WERI-Rb-1 (cell line): ENCODE data around the gene ILKAP.

Experiments
- DNase-seq: peaks from one replicate; pipeline ENCODE4 v3.0.0-alpha.2; 2020
- H3K27ac ChIP-seq: fragments of 250-450 bp; sonication (Bioruptor Pico); 2 replicates; pipeline ENCODE4 v1.5.1; 2020; ENCODE audit warnings: mild to moderate bottlenecking, moderate library complexity
- H3K27me3 ChIP-seq: fragments of 250-450 bp; sonication (Bioruptor Pico); 2 replicates; pipeline ENCODE4 v1.5.1; 2021; ENCODE audit warnings: mild to moderate bottlenecking, low read depth, moderate library complexity; ENCODE audit not compliant: insufficient read depth, severe bottlenecking
- H3K36me3 ChIP-seq: fragments of 250-450 bp; sonication (Bioruptor Pico); 2 replicates; pipeline ENCODE4 v1.5.1; 2020; ENCODE audit warnings: mild to moderate bottlenecking, moderate library complexity
- H3K4me3 ChIP-seq: 2 replicates; pipeline ENCODE4 v1.5.1; 2011; ENCODE audit warnings: low read depth, mild to moderate bottlenecking, control low read depth, low read length
- H3K9me3 ChIP-seq: fragments of 250-450 bp; sonication (Bioruptor Pico); 2 replicates; pipeline ENCODE4 v1.5.1; 2021; ENCODE audit warnings: mild to moderate bottlenecking, moderate library complexity; ENCODE audit not compliant: severe bottlenecking
- CTCF ChIP-seq: IDR thresholded peaks from 2 replicates; pipeline ENCODE4 v1.5.1; 2011; ENCODE audit warnings: low read depth, mild to moderate bottlenecking, control low read depth, inconsistent platforms, low read length

Gene ILKAP

GRCh38 chr2:238144262-238144661 lies 59.2 kb downstream of the ILKAP start:
- no peaks in the 10 kb centered on the region for H3K9me3 ChIP-seq

GRCh38 chr2:238143239-238143951 lies 60.1 kb downstream of the ILKAP start:
- no peak for TF ChIP-seq CTCF
- Histone ChIP-seq H3K27ac (no peak overlapping the region), H3K4me3 (no peak overlapping the region), H3K9me3 (no peaks in the 10 kb centered on the region), H3K36me3 (no peaks in the 10 kb centered on the region), H3K27me3 (no peaks in the 10 kb centered on the region)
- no peak for DNase-seq

More at GRCh38 chr2:238144262-238144661, 59.2 kb downstream of the ILKAP start:
- no peaks in the 10 kb centered on the region for H3K27me3 ChIP-seq
- H3K27ac ChIP-seq = no peak overlapping the region
- H3K4me3 ChIP-seq = no peak overlapping the region
- DNase-seq = no peak
- no peak for TF ChIP-seq CTCF
- H3K36me3 ChIP-seq = no peaks in the 10 kb centered on the region

DNA sequence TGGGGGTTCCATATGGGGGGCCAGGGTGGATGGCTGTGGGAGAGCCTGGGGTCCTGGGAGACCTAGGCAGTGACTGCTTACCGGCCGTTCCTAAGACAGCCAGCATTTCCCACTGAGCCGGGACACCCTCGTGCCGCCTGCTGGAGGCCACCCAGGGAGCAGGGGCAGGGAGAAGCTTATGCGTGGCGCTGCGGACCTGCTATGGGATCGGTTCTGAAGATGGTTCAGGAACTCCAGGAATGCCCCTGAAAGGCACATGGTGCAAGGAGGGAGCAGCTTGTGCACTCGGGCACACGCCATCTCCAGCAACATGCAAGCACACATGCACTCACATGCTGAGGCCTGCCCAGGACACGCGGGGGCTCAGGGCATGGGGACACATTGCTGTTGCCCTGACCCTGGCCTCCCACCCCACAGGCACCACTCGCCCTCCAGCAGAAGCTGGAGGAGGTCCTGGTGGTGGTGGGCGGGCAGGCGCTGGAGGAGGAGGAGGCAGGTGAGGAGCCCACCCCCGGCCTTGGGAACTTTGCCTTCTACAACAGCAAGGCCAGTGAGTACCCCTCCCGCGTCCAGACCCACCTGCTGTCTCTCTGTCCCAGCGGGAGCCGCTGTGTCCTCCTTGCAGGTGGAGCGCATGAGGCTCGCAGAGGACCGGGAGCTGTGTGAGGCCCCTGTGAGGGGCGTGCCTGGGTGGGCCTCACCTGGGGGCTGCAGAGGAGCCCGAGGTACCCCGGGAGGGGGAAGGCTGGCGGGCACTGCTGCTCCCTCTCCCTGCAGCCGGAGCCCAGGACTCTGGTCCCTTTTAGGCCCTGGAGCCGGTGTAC lies 60.9 kb downstream of the ILKAP start:
- H3K36me3 ChIP-seq = no peaks in the 10 kb centered on the region
- no peak for TF ChIP-seq CTCF
- H3K4me3 ChIP-seq = no peak overlapping the region
- no peaks in the 10 kb centered on the region for H3K27me3 ChIP-seq
- no peak for DNase-seq
- H3K27ac ChIP-seq = no peak overlapping the region
- H3K9me3 ChIP-seq = no peaks in the 10 kb centered on the region

DNA sequence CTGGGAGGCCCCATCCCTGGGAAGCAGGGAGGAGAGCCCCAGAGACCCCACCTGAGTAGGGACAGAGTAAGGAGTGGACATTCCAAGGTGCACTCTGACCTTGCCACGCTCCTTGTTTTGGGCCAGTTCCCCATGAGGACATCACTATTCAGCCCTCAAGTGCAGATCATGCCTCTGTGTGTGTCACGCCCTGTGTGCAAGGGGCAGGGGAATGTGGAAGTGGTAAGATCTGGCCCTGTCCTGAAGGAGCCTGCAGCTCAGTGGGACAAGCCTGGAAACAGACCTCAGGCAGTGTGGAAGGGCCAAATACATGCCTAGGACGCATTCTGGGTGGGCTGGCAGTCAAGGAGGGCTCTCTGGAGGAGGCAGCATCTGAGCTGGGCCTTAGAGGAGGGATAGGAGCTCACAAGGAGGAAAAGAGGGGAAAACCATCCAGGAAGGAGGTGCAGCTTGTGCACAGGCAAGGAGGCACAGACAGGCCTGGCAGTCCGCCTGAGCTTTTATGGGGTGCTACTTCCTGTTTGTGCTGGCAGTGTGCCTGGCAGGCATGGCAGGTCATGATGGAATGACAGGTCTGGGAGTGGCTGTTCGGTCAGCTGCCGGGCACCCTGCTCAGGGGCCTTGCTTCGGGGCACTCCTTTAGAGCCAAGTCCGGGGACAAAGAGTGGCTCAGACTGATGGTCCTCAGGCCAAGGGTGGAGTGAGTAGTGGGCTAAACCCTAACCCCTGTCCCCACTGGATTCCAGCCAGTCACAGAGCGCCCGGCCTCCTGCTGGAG lies 61.8 kb downstream of the ILKAP start:
- no peaks in the 10 kb centered on the region for H3K27me3 ChIP-seq
- H3K4me3 ChIP-seq = no peak overlapping the region
- DNase-seq = no peak
- no peak for TF ChIP-seq CTCF
- no peak overlapping the region for H3K27ac ChIP-seq
- no peaks in the 10 kb centered on the region for H3K36me3 ChIP-seq
- no peaks in the 10 kb centered on the region for H3K9me3 ChIP-seq

- no peak overlapping the region for H3K4me3 ChIP-seq
- no peaks in the 10 kb centered on the region for H3K9me3 ChIP-seq
- TF ChIP-seq CTCF = no peak
- H3K27ac ChIP-seq = no peak overlapping the region
- DNase-seq = no peak
- no peaks in the 10 kb centered on the region for H3K36me3 ChIP-seq
- H3K27me3 ChIP-seq = no peaks in the 10 kb centered on the region
These were observed 62.6 kb downstream of the ILKAP start for GRCh38 chr2:238140721-238141540.
